OCI-LY7 (cell line): ENCODE measurements around the gene TCP11L2. TPM values are rescaled to one million over a fixed set of nuclear protein-coding genes. Genes with fewer than 3 reads are reported as not detected.

Source experiments
- BruUV-seq: library from RNA; stranded (reverse); fragments of 400-500 nt; replicated peaks from 2 replicates; lab custom pipeline; 2021; lab: Mats Ljungman, UMichigan
- CTCF ChIA-PET: fragments of 300-600 bp; sonication (Branson Sonifier 250); formaldehyde crosslinking; loops from one replicate; lab custom pipeline; 2022; ENCODE audit warnings: antibody characterized with exemption; ENCODE audit not compliant: unreplicated experiment; lab: Charles Lee
- POLR2A ChIA-PET: fragments of 300-600 bp; sonication (Branson Sonifier 250); formaldehyde crosslinking; loops from one replicate; lab custom pipeline; 2022; ENCODE audit warnings: antibody characterized with exemption; lab: Charles Lee
- DNase-seq: peaks from one replicate; pipeline ENCODE4 v3.0.0-alpha.2; 2015; ENCODE audit warnings: low spot score
- H2AFZ ChIP-seq: fragments of 200-600 bp; sonication (generic), shearing (Covaris generic); 2 replicates; pipeline ENCODE4 v1.6.1; 2014; ENCODE audit warnings: mild to moderate bottlenecking, antibody characterized with exemption, low read length, moderate library complexity
- H3K27ac ChIP-seq: fragments of 200-600 bp; sonication (generic); 2 replicates; pipeline ENCODE4 v1.5.1; 2014; ENCODE audit warnings: mixed run types, low read depth, mild to moderate bottlenecking, moderate library complexity, low read length, inconsistent platforms; ENCODE audit not compliant: poor library complexity, severe bottlenecking
- H3K36me3 ChIP-seq: fragments of 200-600 bp; sonication (generic); 2 replicates; pipeline ENCODE4 v1.6.1; 2014; ENCODE audit warnings: mild to moderate bottlenecking, antibody characterized with exemption, low read length, moderate library complexity, mixed read lengths; ENCODE audit not compliant: insufficient read depth
- H3K4me1 ChIP-seq: fragments of 200-600 bp; sonication (generic); 2 replicates; pipeline ENCODE4 v1.5.1; 2014; ENCODE audit warnings: mild to moderate bottlenecking, low read length; ENCODE audit not compliant: insufficient read depth, poor library complexity, severe bottlenecking
- H3K4me2 ChIP-seq: fragments of 200-600 bp; sonication (generic); 2 replicates; pipeline ENCODE4 v1.6.1; 2014; ENCODE audit warnings: mild to moderate bottlenecking, low read length
- H3K4me3 ChIP-seq: fragments of 200-600 bp; sonication (generic); 2 replicates; pipeline ENCODE4 v1.5.1; 2014; ENCODE audit warnings: mild to moderate bottlenecking, low read depth, low read length; ENCODE audit not compliant: poor library complexity, severe bottlenecking
- H3K79me2 ChIP-seq: fragments of 200-600 bp; sonication (generic); 2 replicates; pipeline ENCODE4 v1.6.1; 2016; ENCODE audit warnings: low read depth, mild to moderate bottlenecking, low read length, moderate library complexity, mixed read lengths; ENCODE audit not compliant: insufficient read depth
- H3K9me2 ChIP-seq: fragments of 200-600 bp; sonication (generic); 2 replicates; pipeline ENCODE4 v1.6.1; 2016; ENCODE audit warnings: mild to moderate bottlenecking, low read length, mixed read lengths; ENCODE audit not compliant: insufficient read depth
- H3K9me3 ChIP-seq: fragments of 200-600 bp; sonication (generic); 2 replicates; pipeline ENCODE4 v1.6.1; 2014; ENCODE audit warnings: mild to moderate bottlenecking, mixed run types, low read length, mixed read lengths
- H4K20me1 ChIP-seq: fragments of 200-600 bp; sonication (generic); 2 replicates; pipeline ENCODE4 v1.6.1; 2014; ENCODE audit warnings: mild to moderate bottlenecking, antibody characterized with exemption, low read length, moderate library complexity, mixed read lengths; ENCODE audit not compliant: insufficient read depth
- EZH2phosphoT487 ChIP-seq: fragments of 200-600 bp; sonication (generic); IDR thresholded peaks from 2 replicates; pipeline ENCODE4 v1.6.1; 2018; ENCODE audit warnings: low read depth, borderline replicate concordance, mild to moderate bottlenecking, mixed run types, antibody characterized with exemption, low read length, moderate library complexity, mixed read lengths
- intact Hi-C: fragments of 100-400 bp; cut with micrococcal nuclease; formaldehyde crosslinking; loops from one replicate; pipeline ENCODE4 v1.10.0; 2022; ENCODE audit not compliant: unreplicated experiment
- total RNA-seq, 2 experiments: library from RNA; depleted of rRNA in 1 of 2; stranded (reverse); fragments of >200 nt in 1 of 2; shearing (Covaris generic) in 1 of 2; gene quantifications; 2 replicates each; pipeline ENCODE4 v1.2.3, GENCODE V29; 2014 to 2022
- TF ChIP-seq, protein P1 (sequence below): fragments of 200-600 bp; sonication (generic); conservative IDR thresholded peaks from 2 replicates; pipeline ENCODE4 v1.5.1; 2014; ENCODE audit warnings: mild to moderate bottlenecking, antibody characterized with exemption, low read length, moderate library complexity, mixed read lengths

The TCP11L2 gene
- total RNA-seq, 2 experiments from 2014 or later = 1.8 to 9.8 TPM

DNA sequence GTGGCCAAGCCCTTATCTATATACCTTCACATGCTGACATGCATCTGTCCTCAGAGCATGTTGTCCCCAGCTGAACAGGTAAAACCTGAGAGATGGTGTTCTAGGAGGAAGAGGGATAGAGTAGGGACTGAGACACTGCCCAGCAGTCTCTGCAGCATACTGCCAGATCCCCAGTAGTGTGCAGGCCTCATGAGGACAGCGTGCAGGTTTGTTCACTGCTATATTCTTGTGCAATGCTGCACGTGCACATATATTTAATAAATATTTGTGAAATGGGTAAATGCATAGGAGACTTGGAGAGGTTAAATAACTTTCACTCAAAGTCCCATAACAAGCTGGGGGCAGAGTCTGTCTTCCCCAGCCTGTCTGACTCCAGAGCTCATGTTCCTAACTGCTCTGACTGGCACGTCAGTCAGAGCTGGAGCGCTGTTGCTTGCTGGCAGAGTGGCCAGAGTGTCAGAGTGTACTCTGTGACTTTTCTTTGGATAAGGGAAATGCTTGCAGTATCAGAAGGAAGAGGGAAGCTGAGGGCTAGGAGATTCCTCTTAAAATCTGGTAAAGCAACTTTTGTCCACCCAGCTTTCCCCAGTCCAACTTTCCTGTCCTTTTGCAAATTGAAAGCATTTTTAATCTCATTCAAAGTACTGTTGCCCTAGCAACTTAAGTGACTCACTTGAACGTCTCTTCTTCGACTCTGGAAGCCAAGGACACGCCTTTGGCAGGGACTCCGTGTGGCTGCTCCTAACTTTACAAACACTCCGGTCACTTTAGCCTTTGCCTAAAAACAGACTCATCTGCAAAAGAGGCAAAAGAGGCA is 40.1 kb downstream of the TCP11L2 start:
- intact Hi-C loops = no loop called here
- no peaks in the 10 kb centered on the region for H3K79me2 ChIP-seq
- H4K20me1 ChIP-seq = no peaks in the 10 kb centered on the region
- CTCF ChIA-PET = no interaction called here
- no peak overlapping the region for H3K4me2 ChIP-seq
- H3K4me3 ChIP-seq = no peak overlapping the region
- no peak overlapping the region for H3K27ac ChIP-seq
- POLR2A ChIA-PET = no interaction called here
- no TSS peak for BruUV-seq
- H2AFZ ChIP-seq = no peak overlapping the region
- TF ChIP-seq, protein P1, sequence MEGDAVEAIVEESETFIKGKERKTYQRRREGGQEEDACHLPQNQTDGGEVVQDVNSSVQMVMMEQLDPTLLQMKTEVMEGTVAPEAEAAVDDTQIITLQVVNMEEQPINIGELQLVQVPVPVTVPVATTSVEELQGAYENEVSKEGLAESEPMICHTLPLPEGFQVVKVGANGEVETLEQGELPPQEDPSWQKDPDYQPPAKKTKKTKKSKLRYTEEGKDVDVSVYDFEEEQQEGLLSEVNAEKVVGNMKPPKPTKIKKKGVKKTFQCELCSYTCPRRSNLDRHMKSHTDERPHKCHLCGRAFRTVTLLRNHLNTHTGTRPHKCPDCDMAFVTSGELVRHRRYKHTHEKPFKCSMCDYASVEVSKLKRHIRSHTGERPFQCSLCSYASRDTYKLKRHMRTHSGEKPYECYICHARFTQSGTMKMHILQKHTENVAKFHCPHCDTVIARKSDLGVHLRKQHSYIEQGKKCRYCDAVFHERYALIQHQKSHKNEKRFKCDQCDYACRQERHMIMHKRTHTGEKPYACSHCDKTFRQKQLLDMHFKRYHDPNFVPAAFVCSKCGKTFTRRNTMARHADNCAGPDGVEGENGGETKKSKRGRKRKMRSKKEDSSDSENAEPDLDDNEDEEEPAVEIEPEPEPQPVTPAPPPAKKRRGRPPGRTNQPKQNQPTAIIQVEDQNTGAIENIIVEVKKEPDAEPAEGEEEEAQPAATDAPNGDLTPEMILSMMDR = no peak
- TF ChIP-seq EZH2phosphoT487 = no peak
- H3K9me2 ChIP-seq = no peaks in the 10 kb centered on the region
- H3K9me3 ChIP-seq = no peaks in the 10 kb centered on the region
- H3K36me3 ChIP-seq = no peaks in the 10 kb centered on the region
- DNase-seq = no peak
- H3K4me1 ChIP-seq = no peaks in the 10 kb centered on the region

DNA sequence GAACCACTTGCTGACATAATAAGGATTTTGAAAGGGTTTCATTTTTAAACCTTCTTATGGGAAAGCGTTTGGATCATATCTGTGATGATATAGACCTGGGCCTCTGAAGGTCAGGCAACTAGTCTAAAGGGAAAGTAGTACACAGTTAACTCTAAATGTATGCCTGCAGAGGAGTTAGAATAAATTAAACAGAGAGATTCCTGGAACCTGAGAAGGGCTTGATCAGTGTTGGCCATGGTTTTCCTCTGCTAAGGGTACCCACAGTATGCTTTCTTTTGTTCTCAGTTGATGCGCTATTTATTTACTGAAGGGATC is 40.6 kb downstream of the TCP11L2 start:
- H4K20me1 ChIP-seq = no peaks in the 10 kb centered on the region
- no peak overlapping the region for H3K4me3 ChIP-seq
- DNase-seq = no peak
- POLR2A ChIA-PET = no interaction called here
- no peaks in the 10 kb centered on the region for H3K79me2 ChIP-seq
- intact Hi-C loops = no loop called here
- no peak overlapping the region for H3K4me2 ChIP-seq
- H3K9me3 ChIP-seq = no peaks in the 10 kb centered on the region
- no peak overlapping the region for H2AFZ ChIP-seq
- H3K9me2 ChIP-seq = no peaks in the 10 kb centered on the region
- H3K4me1 ChIP-seq = no peaks in the 10 kb centered on the region
- TF ChIP-seq, protein P1 = no peak
- TF ChIP-seq EZH2phosphoT487 = no peak
- no peak overlapping the region for H3K27ac ChIP-seq
- CTCF ChIA-PET = no interaction called here
- BruUV-seq = no TSS peak
- H3K36me3 ChIP-seq = no peaks in the 10 kb centered on the region

DNA sequence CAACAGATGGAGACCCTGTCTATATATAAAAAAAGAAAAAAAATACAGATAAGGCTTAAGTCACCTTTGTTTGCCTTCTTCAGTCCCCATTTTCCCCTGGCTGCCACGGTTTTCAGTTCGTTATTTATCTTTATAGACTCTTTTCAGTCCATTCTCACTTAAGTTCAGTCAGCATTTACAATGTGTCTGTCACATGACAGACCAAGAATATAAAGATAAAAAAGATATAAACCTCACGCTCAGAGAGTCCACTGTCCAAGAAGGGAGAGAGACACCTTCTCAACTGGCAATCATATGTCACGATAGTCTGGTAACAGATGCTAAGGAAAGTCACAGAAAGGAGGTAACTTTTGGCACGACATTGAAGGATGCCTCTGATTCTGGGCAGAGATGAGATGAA is 41.6 kb downstream of the TCP11L2 start:
- ChIA-PET CTCF (no interaction called here), POLR2A (no interaction called here)
- Histone ChIP-seq H3K9me3 (no peaks in the 10 kb centered on the region), H3K4me1 (no peaks in the 10 kb centered on the region), H3K79me2 (no peaks in the 10 kb centered on the region), H3K4me3 (no peak overlapping the region), H4K20me1 (no peaks in the 10 kb centered on the region), H2AFZ (no peak overlapping the region), H3K27ac (no peak overlapping the region), H3K4me2 (no peak overlapping the region), H3K36me3 (no peaks in the 10 kb centered on the region), H3K9me2 (no peaks in the 10 kb centered on the region)
- intact Hi-C loops = no loop called here
- no peak for DNase-seq
- TF ChIP-seq, protein P1 = no peak
- no peak for TF ChIP-seq EZH2phosphoT487
- no TSS peak for BruUV-seq
